GM23248 (cell line): ENCODE data around the gene IL20RA. TPM values are rescaled to one million over a fixed set of nuclear protein-coding genes. Genes with fewer than 3 reads are reported as not detected.
"Not testable (repeated sequence)": the region's sequence is repeated elsewhere in the genome, so short reads cannot be mapped to it uniquely, and the experiment has no call there.

Experiments used
- DNase-seq: peaks from one replicate; pipeline ENCODE4 v3.0.0-alpha.2; 2015
- H2AFZ ChIP-seq: fragments of 200-600 bp; sonication (generic); 2 replicates; pipeline ENCODE4 v1.6.1; 2016; ENCODE audit warnings: antibody characterized with exemption
- H3F3A ChIP-seq: fragments of 200-600 bp; sonication (generic); 2 replicates; pipeline ENCODE4 v1.6.1; 2016; ENCODE audit warnings: mild to moderate bottlenecking, antibody characterized with exemption, mixed run types; ENCODE audit not compliant: insufficient read depth
- H3K27ac ChIP-seq: fragments of 200-600 bp; sonication (generic); 2 replicates; pipeline ENCODE4 v1.5.1; 2016; ENCODE audit warnings: mild to moderate bottlenecking
- H3K27me3 ChIP-seq: fragments of 200-600 bp; sonication (generic); replicated peaks from 2 replicates; pipeline ENCODE4 v1.6.1; 2016; ENCODE audit warnings: mild to moderate bottlenecking; ENCODE audit not compliant: insufficient read depth
- H3K36me3 ChIP-seq: fragments of 200-600 bp; sonication (generic); 2 replicates; pipeline ENCODE4 v1.6.1; 2016; ENCODE audit warnings: low read depth, mild to moderate bottlenecking
- H3K4me1 ChIP-seq: fragments of 200-600 bp; sonication (generic); 2 replicates; pipeline ENCODE4 v1.6.1; 2016; ENCODE audit warnings: mild to moderate bottlenecking; ENCODE audit not compliant: insufficient read depth
- H3K4me2 ChIP-seq: fragments of 200-600 bp; sonication (generic); one replicate; pipeline ENCODE4 v1.6.1; 2016; ENCODE audit warnings: mild to moderate bottlenecking; ENCODE audit not compliant: unreplicated experiment
- H3K4me3 ChIP-seq: fragments of 200-600 bp; sonication (generic); 2 replicates; pipeline ENCODE4 v1.5.1; 2016; ENCODE audit warnings: mild to moderate bottlenecking
- H3K79me2 ChIP-seq: fragments of 200-600 bp; sonication (generic); 2 replicates; pipeline ENCODE4 v1.6.1; 2016; ENCODE audit warnings: mild to moderate bottlenecking; ENCODE audit not compliant: insufficient read depth
- H3K9ac ChIP-seq: fragments of 200-600 bp; sonication (generic); 2 replicates; pipeline ENCODE4 v1.6.1; 2016; ENCODE audit warnings: mild to moderate bottlenecking
- H3K9me2 ChIP-seq: fragments of 200-600 bp; sonication (generic); 2 replicates; pipeline ENCODE4 v1.6.1; 2016; ENCODE audit warnings: mixed run types, mild to moderate bottlenecking, moderate library complexity; ENCODE audit not compliant: insufficient read depth
- H3K9me3 ChIP-seq: fragments of 200-600 bp; sonication (generic); one replicate; pipeline ENCODE4 v1.6.1; 2017; ENCODE audit warnings: low read depth
- H4K20me1 ChIP-seq: fragments of 200-600 bp; sonication (generic); 2 replicates; pipeline ENCODE4 v1.6.0; 2016; ENCODE audit not compliant: insufficient read depth
- EZH2 ChIP-seq: fragments of 200-600 bp; sonication (generic); IDR thresholded peaks from 2 replicates; pipeline ENCODE4 v1.6.1; 2018; ENCODE audit warnings: antibody characterized with exemption, mild to moderate bottlenecking; ENCODE audit not compliant: insufficient read depth, poor library complexity, severe bottlenecking
- EZH2phosphoT487 ChIP-seq: fragments of 200-600 bp; sonication (generic); IDR thresholded peaks from 2 replicates; pipeline ENCODE4 v1.6.1; 2018; ENCODE audit warnings: antibody characterized with exemption, moderate library complexity, mild to moderate bottlenecking, low read depth; ENCODE audit not compliant: insufficient read depth
- WGBS, 2 experiments: methylation state at CpG; one replicate each; pipeline ENCODE4 v1.1.6; 2015 to 2017; ENCODE audit warnings: low lambda C conversion rate in 2 of 2, low coverage in 1 of 2; ENCODE audit errors: missing lambda C conversion rate in 2 of 2; 5-methylcytosine and 5-hydroxymethylcytosine counted together
- in situ Hi-C: fragments of 300-500 bp; cut with MboI; formaldehyde crosslinking; loops from 2 replicates; pipeline ENCODE4 v1.15.0; 2020
- polyA plus RNA-seq: library from polyadenylated mRNA; unstranded; fragments of >200 nt; fragmentation: Nextera tagmentation; extraction: Ambion mirVana; gene quantifications from 2 replicates; pipeline ENCODE4 v1.2.1, GENCODE V29; 2016
- total RNA-seq: library from RNA; depleted of rRNA; stranded (reverse); fragments of >200 nt; shearing (Covaris generic); gene quantifications from 2 replicates; pipeline ENCODE4 v1.2.3, GENCODE V29; 2014

IL20RA gene
- total and polyA plus RNA-seq, 2 experiments from 2014 or later: not detected

GRCh38 chr6:136962661-136963060 is 82.1 kb downstream of the IL20RA start:
- no peak for DNase-seq
- no peaks in the 10 kb centered on the region for H4K20me1 ChIP-seq
- H2AFZ ChIP-seq: no peak overlapping the region
- H3K9me2 ChIP-seq: no peaks in the 10 kb centered on the region
- no peaks in the 10 kb centered on the region for H3K9me3 ChIP-seq
- H3F3A ChIP-seq: no peaks in the 10 kb centered on the region
- no peaks in the 10 kb centered on the region for H3K79me2 ChIP-seq
- no peaks in the 10 kb centered on the region for H3K4me1 ChIP-seq
- in situ Hi-C loops: no loop called here
- TF ChIP-seq EZH2 (no peak), EZH2phosphoT487 (no peak)
- no peaks in the 10 kb centered on the region for H3K36me3 ChIP-seq
- 35 to 36% methylated on average over 4 of the region's 4 CpGs for WGBS, 2 experiments
- H3K27ac ChIP-seq: no peak overlapping the region
- H3K27me3 ChIP-seq: no peaks in the 10 kb centered on the region; the same call in 1 of the 2 replicates
- H3K9ac ChIP-seq: no peak overlapping the region
- no peak overlapping the region for H3K4me2 ChIP-seq
- no peak overlapping the region for H3K4me3 ChIP-seq

- Histone ChIP-seq H3F3A (no peaks in the 10 kb centered on the region), H3K4me1 (no peaks in the 10 kb centered on the region), H3K4me2 (no peak overlapping the region), H3K36me3 (no peaks in the 10 kb centered on the region), H3K9me3 (no peaks in the 10 kb centered on the region), H3K9ac (no peak overlapping the region), H3K27me3 (no peaks in the 10 kb centered on the region; the same call in 1 of the 2 replicates), H3K79me2 (no peaks in the 10 kb centered on the region), H2AFZ (no peak overlapping the region), H3K4me3 (no peak overlapping the region), H4K20me1 (no peaks in the 10 kb centered on the region), H3K27ac (no peak overlapping the region), H3K9me2 (no peaks in the 10 kb centered on the region)
- DNase-seq: no peak
- WGBS, 2 experiments: 51 to 59% methylated on average over 5 of the region's 5 CpGs
- TF ChIP-seq EZH2phosphoT487: no peak
- no peak for TF ChIP-seq EZH2
- in situ Hi-C loops: no loop called here
Measured at GRCh38 chr6:136961848-136962247, 82.9 kb downstream of the IL20RA start.

- Histone ChIP-seq H3K9me3 (no peaks in the 10 kb centered on the region), H3K9ac (no peak overlapping the region), H3K4me1 (no peaks in the 10 kb centered on the region), H3F3A (no peaks in the 10 kb centered on the region), H3K27ac (no peak overlapping the region), H4K20me1 (no peaks in the 10 kb centered on the region), H3K4me3 (no peak overlapping the region), H3K27me3 (no peaks in the 10 kb centered on the region; the same call in 1 of the 2 replicates), H3K9me2 (no peaks in the 10 kb centered on the region), H3K79me2 (no peaks in the 10 kb centered on the region), H2AFZ (no peak overlapping the region), H3K36me3 (no peaks in the 10 kb centered on the region), H3K4me2 (no peak overlapping the region)
- in situ Hi-C loops: no loop called here
- TF ChIP-seq EZH2phosphoT487 (no peak), EZH2 (no peak)
- DNase-seq: no peak
- 60 to 66% methylated on average over 3 of the region's 3 CpGs for WGBS, 2 experiments
Measured at GRCh38 chr6:136960781-136961180, 84.0 kb downstream of the IL20RA start.

- H3K27ac ChIP-seq, H3K4me1 ChIP-seq, H3K9ac ChIP-seq, H4K20me1 ChIP-seq, H3K36me3 ChIP-seq, H3K27me3 ChIP-seq, H3K4me2 ChIP-seq, H3K4me3 ChIP-seq, H3K9me3 ChIP-seq, DNase-seq, H2AFZ ChIP-seq, H3K9me2 ChIP-seq, H3K79me2 ChIP-seq, in situ Hi-C loops, H3F3A ChIP-seq: not testable (repeated sequence)
- 70 to 73% methylated on average over 6 of the region's 6 CpGs for WGBS, 2 experiments
Measured at GRCh38 chr6:136959935-136960334, 84.8 kb downstream of the IL20RA start.

- no peaks in the 10 kb centered on the region for H3K4me1 ChIP-seq
Measured at GRCh38 chr6:136959471-136959891, 85.3 kb downstream of the IL20RA start.

More at GRCh38 chr6:136959471-136959891, 85.3 kb downstream of the IL20RA start:
- WGBS, 2 experiments: 31 to 41% methylated on average over 14 of the region's 14 CpGs
- no peak overlapping the region for H3K4me3 ChIP-seq
- in situ Hi-C loops: no loop called here
- no peaks in the 10 kb centered on the region for H3F3A ChIP-seq
- H4K20me1 ChIP-seq: no peaks in the 10 kb centered on the region
- no peak for DNase-seq
- H3K79me2 ChIP-seq: no peaks in the 10 kb centered on the region
- no peak overlapping the region for H3K27ac ChIP-seq
- no peaks in the 10 kb centered on the region for H3K9me2 ChIP-seq
- no peaks in the 10 kb centered on the region for H3K9me3 ChIP-seq
- no peaks in the 10 kb centered on the region for H3K36me3 ChIP-seq
- H3K9ac ChIP-seq: no peak overlapping the region
- no peaks in the 10 kb centered on the region; the same call in 1 of the 2 replicates for H3K27me3 ChIP-seq
- TF ChIP-seq EZH2 (no peak), EZH2phosphoT487 (no peak)
- no peak overlapping the region for H3K4me2 ChIP-seq
- H2AFZ ChIP-seq: no peak overlapping the region
